Upper lobe of right lung (tissue), 1 donor: Measurements from ENCODE around the gene ARHGAP42. TPM values are rescaled to one million over a fixed set of nuclear protein-coding genes. Genes with fewer than 3 reads are reported as not detected.

Source experiments
- ATAC-seq: fragments of 200-7000 bp; cut with Tn5 transposase; one replicate; pipeline ENCODE4 v1.9.1; 2020; ENCODE audit warnings: mild to moderate bottlenecking, moderate library complexity
- DNase-seq: peaks from one replicate; pipeline ENCODE4 v3.0.0-alpha.2; 2020
- H3K27ac ChIP-seq: fragments of 200-600 bp; one replicate; pipeline ENCODE4 v1.8.0; 2022
- H3K27me3 ChIP-seq: fragments of 200-600 bp; one replicate; pipeline ENCODE4 v1.8.0; 2022; ENCODE audit warnings: mild to moderate bottlenecking
- H3K36me3 ChIP-seq: fragments of 200-600 bp; one replicate; pipeline ENCODE4 v1.8.0; 2022
- H3K4me1 ChIP-seq: fragments of 200-600 bp; one replicate; pipeline ENCODE4 v1.8.0; 2022
- H3K4me3 ChIP-seq: fragments of 200-600 bp; one replicate; pipeline ENCODE4 v1.8.0; 2022; ENCODE audit warnings: mild to moderate bottlenecking
- H3K9me3 ChIP-seq: fragments of 200-600 bp; one replicate; pipeline ENCODE4 v1.8.0; 2022
- CTCF ChIP-seq: fragments of 200-600 bp; IDR thresholded peaks from one replicate; pipeline ENCODE4 v1.8.0; 2022; ENCODE audit warnings: antibody characterized with exemption
- intact Hi-C: fragments of 100-400 bp; cut with DNase I; formaldehyde crosslinking; loops from one replicate; pipeline ENCODE4 v1.11.0; 2022
- total RNA-seq: library from RNA; stranded (reverse); fragmentation: NEBNext Ultra II Directional; extraction: Animal tissue kit (Norgen Biotek cat#: 25700); gene quantifications from one replicate; pipeline ENCODE4 v1.2.1, GENCODE V29; 2021
- donor health status: DM: no; HTN: yes; CAD: no; lungs with severe emphysema.

The ARHGAP42 gene
- total RNA-seq, 1 donor from 2014 or later = 19.8 TPM

GRCh38 chr11:100776212-100776896, 89.3 kb downstream of the ARHGAP42 start:
- TF ChIP-seq CTCF = no peak
- H3K27me3 ChIP-seq = no peaks in the 10 kb centered on the region
- no peaks in the 10 kb centered on the region for H3K4me1 ChIP-seq
- H3K36me3 ChIP-seq = no peaks in the 10 kb centered on the region
- H3K27ac ChIP-seq = peak overlapping the region; percentile 42
- peak; percentile 82 for ATAC-seq
- intact Hi-C loops = no loop called here
- DNase-seq = no peak
- H3K4me3 ChIP-seq = no peak overlapping the region
- H3K9me3 ChIP-seq = no peaks in the 10 kb centered on the region

GRCh38 chr11:100777103-100777502, 90.0 kb downstream of the ARHGAP42 start:
- intact Hi-C loops = no loop called here
- Histone ChIP-seq H3K9me3 (no peaks in the 10 kb centered on the region), H3K36me3 (no peaks in the 10 kb centered on the region), H3K27me3 (no peaks in the 10 kb centered on the region), H3K4me1 (no peaks in the 10 kb centered on the region), H3K4me3 (no peak overlapping the region), H3K27ac (no peak overlapping the region)
- no peak for TF ChIP-seq CTCF
- ATAC-seq (peak; percentile 72), DNase-seq (no peak)

GRCh38 chr11:100777736-100778135, 90.6 kb downstream of the ARHGAP42 start:
- TF ChIP-seq CTCF = no peak
- no peak overlapping the region for H3K27ac ChIP-seq
- no peaks in the 10 kb centered on the region for H3K27me3 ChIP-seq
- no peaks in the 10 kb centered on the region for H3K36me3 ChIP-seq
- no peaks in the 10 kb centered on the region for H3K4me1 ChIP-seq
- DNase-seq (no peak), ATAC-seq (no peak)
- H3K9me3 ChIP-seq = no peaks in the 10 kb centered on the region
- no peak overlapping the region for H3K4me3 ChIP-seq
- intact Hi-C loops = no loop called here

GRCh38 chr11:100778166-100778785, 91.2 kb downstream of the ARHGAP42 start:
- no peaks in the 10 kb centered on the region for H3K4me1 ChIP-seq
- no peak overlapping the region for H3K4me3 ChIP-seq
- no peak for DNase-seq
- ATAC-seq = no peak
- no peak for TF ChIP-seq CTCF
- H3K9me3 ChIP-seq = no peaks in the 10 kb centered on the region
- H3K27me3 ChIP-seq = no peaks in the 10 kb centered on the region
- intact Hi-C loops = no loop called here
- H3K27ac ChIP-seq = no peak overlapping the region
- H3K36me3 ChIP-seq = no peaks in the 10 kb centered on the region

- H3K9me3 ChIP-seq = no peaks in the 10 kb centered on the region
- H3K36me3 ChIP-seq = no peaks in the 10 kb centered on the region
- ATAC-seq (no peak), DNase-seq (no peak)
- intact Hi-C loops = no loop called here
- no peaks in the 10 kb centered on the region for H3K27me3 ChIP-seq
- H3K4me3 ChIP-seq = no peak overlapping the region
- TF ChIP-seq CTCF = no peak
- H3K27ac ChIP-seq = no peak overlapping the region
- H3K4me1 ChIP-seq = no peaks in the 10 kb centered on the region
Observed at GRCh38 chr11:100780470-100780869, 93.4 kb downstream of the ARHGAP42 start.
